MM.1S (cell line): ENCODE measurements around the gene NDUFAB1.

ENCODE experiments used
- DNase-seq: peaks from one replicate; pipeline ENCODE4 v3.0.0-alpha.2; 2015
- H2AFZ ChIP-seq: fragments of 300-600 bp; sonication (generic); 2 replicates; pipeline ENCODE4 v1.6.0; 2016; ENCODE audit warnings: antibody characterized with exemption, low read length
- H3F3A ChIP-seq: fragments of 300-600 bp; sonication (generic); 2 replicates; pipeline ENCODE4 v1.6.1; 2016; ENCODE audit warnings: mild to moderate bottlenecking, antibody characterized with exemption, low read length, moderate library complexity, mixed read lengths; ENCODE audit not compliant: insufficient read depth
- H3K27ac ChIP-seq: fragments of 300-600 bp; sonication (generic); 2 replicates; pipeline ENCODE4 v1.5.1; 2016; ENCODE audit warnings: mild to moderate bottlenecking, low read length
- H3K27me3 ChIP-seq: fragments of 300-600 bp; sonication (generic); replicated peaks from 2 replicates; pipeline ENCODE4 v1.6.0; 2016; ENCODE audit warnings: low read length; ENCODE audit not compliant: insufficient read depth
- H3K36me3 ChIP-seq: fragments of 300-600 bp; sonication (generic); replicated peaks from 2 replicates; pipeline ENCODE4 v1.6.1; 2016; ENCODE audit warnings: mild to moderate bottlenecking, low read length, mixed read lengths; ENCODE audit not compliant: insufficient read depth
- H3K4me1 ChIP-seq: fragments of 300-600 bp; sonication (generic); 2 replicates; pipeline ENCODE4 v1.6.1; 2016; ENCODE audit warnings: low read length, mixed read lengths
- H3K4me2 ChIP-seq: fragments of 300-600 bp; sonication (generic); 2 replicates; pipeline ENCODE4 v1.6.0; 2016; ENCODE audit warnings: low read depth, low read length
- H3K4me3 ChIP-seq: fragments of 300-600 bp; sonication (generic); 2 replicates; pipeline ENCODE4 v1.5.1; 2016; ENCODE audit warnings: low read length, mixed read lengths
- H3K79me2 ChIP-seq: fragments of 300-600 bp; sonication (generic); 2 replicates; pipeline ENCODE4 v1.6.1; 2016; ENCODE audit warnings: mixed run types, low read length, mixed read lengths
- H3K9ac ChIP-seq: fragments of 300-600 bp; sonication (generic); 2 replicates; pipeline ENCODE4 v1.6.1; 2016; ENCODE audit warnings: low read length, mixed read lengths
- H3K9me2 ChIP-seq: fragments of 300-600 bp; sonication (generic); replicated peaks from 2 replicates; pipeline ENCODE4 v1.6.1; 2016; ENCODE audit warnings: mild to moderate bottlenecking, low read length, mixed read lengths; ENCODE audit not compliant: insufficient read depth
- H3K9me3 ChIP-seq: fragments of 300-600 bp; sonication (generic); replicated peaks from 2 replicates; pipeline ENCODE4 v1.6.1; 2016; ENCODE audit warnings: mild to moderate bottlenecking, low read length, mixed read lengths; ENCODE audit not compliant: insufficient read depth
- H4K20me1 ChIP-seq: fragments of 300-600 bp; sonication (generic); 2 replicates; pipeline ENCODE4 v1.6.1; 2016; ENCODE audit warnings: mild to moderate bottlenecking, low read length, moderate library complexity, mixed read lengths; ENCODE audit not compliant: insufficient read depth
- CTCF ChIP-seq: fragments of 300-600 bp; sonication (generic); IDR thresholded peaks from 2 replicates; pipeline ENCODE4 v1.5.1; 2016; ENCODE audit warnings: antibody characterized with exemption, low read length, mixed read lengths
- EZH2 ChIP-seq: fragments of 300-600 bp; sonication (generic); optimal IDR thresholded peaks from 2 replicates; pipeline ENCODE3; 2017; ENCODE audit warnings: low read depth, mild to moderate bottlenecking, antibody characterized with exemption, low read length, mixed read lengths
- EZH2phosphoT487 ChIP-seq: fragments of 300-600 bp; sonication (generic); IDR thresholded peaks from 2 replicates; pipeline ENCODE4 v1.6.1; 2018; ENCODE audit warnings: antibody characterized with exemption, low read length

NDUFAB1 gene

GRCh38 chr16:23575834-23576233 lies 20.3 kb downstream of the NDUFAB1 start:
- H2AFZ ChIP-seq = no peak overlapping the region
- no peaks in the 10 kb centered on the region for H3K9me2 ChIP-seq
- no peak overlapping the region for H3K27ac ChIP-seq
- no peaks in the 10 kb centered on the region for H3K79me2 ChIP-seq
- no peaks in the 10 kb centered on the region for H3K4me1 ChIP-seq
- no peak overlapping the region for H3K9ac ChIP-seq
- TF ChIP-seq CTCF (no peak), EZH2 (no peak), EZH2phosphoT487 (no peak)
- no peaks in the 10 kb centered on the region for H4K20me1 ChIP-seq
- no peaks in the 10 kb centered on the region; the same call in 1 of the 2 replicates for H3K36me3 ChIP-seq
- H3K4me3 ChIP-seq = no peak overlapping the region
- H3K27me3 ChIP-seq = no peaks in the 10 kb centered on the region
- no peaks in the 10 kb centered on the region for H3K9me3 ChIP-seq
- DNase-seq = no peak
- H3F3A ChIP-seq = no peaks in the 10 kb centered on the region
- H3K4me2 ChIP-seq = no peak overlapping the region

- no peaks in the 10 kb centered on the region; the same call in 1 of the 2 replicates for H3K36me3 ChIP-seq
- H3K4me3 ChIP-seq = no peak overlapping the region
- no peak overlapping the region for H3K9ac ChIP-seq
- DNase-seq = no peak
- no peaks in the 10 kb centered on the region; the same call in 1 of the 2 replicates for H4K20me1 ChIP-seq
- H3K27ac ChIP-seq = no peak overlapping the region
- H3K4me2 ChIP-seq = no peak overlapping the region
- H3F3A ChIP-seq = no peaks in the 10 kb centered on the region
- H3K27me3 ChIP-seq = no peaks in the 10 kb centered on the region
- no peaks in the 10 kb centered on the region for H3K9me2 ChIP-seq
- TF ChIP-seq CTCF (no peak), EZH2phosphoT487 (no peak), EZH2 (no peak)
- no peak overlapping the region for H2AFZ ChIP-seq
- H3K9me3 ChIP-seq = no peaks in the 10 kb centered on the region
- no peaks in the 10 kb centered on the region for H3K79me2 ChIP-seq
- H3K4me1 ChIP-seq = no peaks in the 10 kb centered on the region
Measured at GRCh38 chr16:23573817-23574216, 22.3 kb downstream of the NDUFAB1 start.

- no peak overlapping the region for H3K9ac ChIP-seq
- H3K36me3 ChIP-seq = no peaks in the 10 kb centered on the region
- H3K9me2 ChIP-seq = no peaks in the 10 kb centered on the region
- no peaks in the 10 kb centered on the region for H3K4me1 ChIP-seq
- no peak overlapping the region for H3K4me2 ChIP-seq
- no peak overlapping the region for H3K4me3 ChIP-seq
- no peak for DNase-seq
- no peaks in the 10 kb centered on the region for H3F3A ChIP-seq
- H3K27ac ChIP-seq = no peak overlapping the region
- no peaks in the 10 kb centered on the region for H3K27me3 ChIP-seq
- H3K9me3 ChIP-seq = no peaks in the 10 kb centered on the region
- H2AFZ ChIP-seq = no peak overlapping the region
- H4K20me1 ChIP-seq = no peaks in the 10 kb centered on the region; the same call in 1 of the 2 replicates
- TF ChIP-seq EZH2 (no peak), CTCF (no peak), EZH2phosphoT487 (no peak)
- H3K79me2 ChIP-seq = no peaks in the 10 kb centered on the region
Measured at GRCh38 chr16:23572394-23572793, 23.7 kb downstream of the NDUFAB1 start.
